ENCODE results near the gene APP.

The APP gene

DNA sequence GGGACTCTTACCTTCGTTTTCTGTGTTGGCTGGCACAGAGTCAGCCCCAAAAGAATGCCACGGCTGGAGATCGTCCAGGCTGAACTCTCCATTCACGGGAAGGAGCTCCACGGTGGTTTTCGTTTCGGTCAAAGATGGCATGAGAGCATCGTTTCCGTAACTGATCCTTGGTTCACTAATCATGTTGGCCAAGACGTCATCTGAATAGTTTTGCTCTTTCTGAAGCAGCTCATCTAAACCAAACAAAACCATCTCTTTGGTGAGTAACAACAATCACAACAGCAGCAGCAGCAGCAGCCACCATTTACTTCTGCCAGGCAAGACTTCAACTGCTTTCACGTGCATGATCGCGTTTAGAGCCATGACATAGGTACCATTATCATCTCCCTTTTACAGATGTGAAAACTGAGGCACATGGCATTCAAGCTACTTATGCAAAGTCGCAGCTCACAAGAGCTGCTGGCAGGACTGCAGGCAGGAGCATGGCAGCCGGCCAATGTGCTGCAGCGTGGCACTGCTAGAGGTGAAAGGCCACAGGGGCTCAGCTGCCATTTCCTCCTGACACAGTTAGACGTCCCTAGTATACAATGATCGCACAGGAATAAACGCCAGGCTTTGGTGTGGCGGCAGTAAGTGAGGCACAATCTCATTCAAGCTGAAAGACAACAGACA, 258.7 kb downstream of the APP start:
- Histone ChIP-seq H3K4me2 (ENCODE audit: low read depth, low read length) (no peak overlapping the region), H3F3A (ENCODE audit: insufficient read depth, low read length) (no peaks in the 10 kb centered on the region), H3K27me3 (replicated peaks; ENCODE audit: insufficient read depth, low read length) (no peaks in the 10 kb centered on the region), H3K36me3 (replicated peaks; ENCODE audit: insufficient read depth, low read length) (no peaks in the 10 kb centered on the region), H2AFZ (ENCODE audit: low read length) (no peak overlapping the region), H3K79me2 (ENCODE audit: low read length) (no peaks in the 10 kb centered on the region), H3K27ac (ENCODE audit: low read length) (no peak overlapping the region), H3K9me3 (replicated peaks; ENCODE audit: insufficient read depth, low read length) (no peaks in the 10 kb centered on the region), H3K4me1 (ENCODE audit: low read length) (no peaks in the 10 kb centered on the region), H3K9me2 (replicated peaks; ENCODE audit: insufficient read depth, low read length) (no peaks in the 10 kb centered on the region), H4K20me1 (ENCODE audit: insufficient read depth, low read length) (no peaks in the 10 kb centered on the region), H3K9ac (ENCODE audit: low read length) (no peak overlapping the region), H3K4me3 (ENCODE audit: low read length) (no peak overlapping the region)
- TF ChIP-seq, protein P1, sequence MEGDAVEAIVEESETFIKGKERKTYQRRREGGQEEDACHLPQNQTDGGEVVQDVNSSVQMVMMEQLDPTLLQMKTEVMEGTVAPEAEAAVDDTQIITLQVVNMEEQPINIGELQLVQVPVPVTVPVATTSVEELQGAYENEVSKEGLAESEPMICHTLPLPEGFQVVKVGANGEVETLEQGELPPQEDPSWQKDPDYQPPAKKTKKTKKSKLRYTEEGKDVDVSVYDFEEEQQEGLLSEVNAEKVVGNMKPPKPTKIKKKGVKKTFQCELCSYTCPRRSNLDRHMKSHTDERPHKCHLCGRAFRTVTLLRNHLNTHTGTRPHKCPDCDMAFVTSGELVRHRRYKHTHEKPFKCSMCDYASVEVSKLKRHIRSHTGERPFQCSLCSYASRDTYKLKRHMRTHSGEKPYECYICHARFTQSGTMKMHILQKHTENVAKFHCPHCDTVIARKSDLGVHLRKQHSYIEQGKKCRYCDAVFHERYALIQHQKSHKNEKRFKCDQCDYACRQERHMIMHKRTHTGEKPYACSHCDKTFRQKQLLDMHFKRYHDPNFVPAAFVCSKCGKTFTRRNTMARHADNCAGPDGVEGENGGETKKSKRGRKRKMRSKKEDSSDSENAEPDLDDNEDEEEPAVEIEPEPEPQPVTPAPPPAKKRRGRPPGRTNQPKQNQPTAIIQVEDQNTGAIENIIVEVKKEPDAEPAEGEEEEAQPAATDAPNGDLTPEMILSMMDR (IDR thresholded peaks at IDR 0.05; ENCODE audit: low read length) = no peak
- TF ChIP-seq EZH2 (optimal IDR thresholded peaks at IDR 0.05; ENCODE audit: low read depth, low read length) (no peak), EZH2phosphoT487 (IDR thresholded peaks at IDR 0.05; ENCODE audit: low read length) (no peak)
- no peak for DNase-seq

DNA sequence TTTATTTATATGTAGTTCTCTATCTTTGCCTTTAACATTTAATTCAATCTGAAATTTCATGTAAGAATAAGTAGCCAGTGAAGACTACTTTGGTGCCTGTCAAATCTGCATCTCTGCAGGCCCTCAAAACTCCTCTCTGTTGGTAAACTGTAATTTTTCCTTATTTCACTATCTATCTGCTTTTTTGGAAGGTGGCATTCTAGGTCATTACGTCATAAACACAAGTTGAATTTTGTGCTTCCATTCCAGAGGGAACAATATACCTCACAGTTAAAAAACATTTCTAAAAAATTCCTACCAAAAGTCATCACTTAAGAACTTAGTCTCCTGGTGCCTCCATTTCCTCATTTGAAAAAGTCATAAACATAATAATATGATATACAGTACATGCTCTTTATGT, 259.8 kb downstream of the APP start:
- Histone ChIP-seq H3K36me3 (replicated peaks; ENCODE audit: insufficient read depth, low read length) (no peaks in the 10 kb centered on the region), H2AFZ (ENCODE audit: low read length) (no peak overlapping the region), H3K27me3 (replicated peaks; ENCODE audit: insufficient read depth, low read length) (no peaks in the 10 kb centered on the region), H3K4me3 (ENCODE audit: low read length) (no peak overlapping the region), H3K79me2 (ENCODE audit: low read length) (no peaks in the 10 kb centered on the region), H3K9me3 (replicated peaks; ENCODE audit: insufficient read depth, low read length) (no peaks in the 10 kb centered on the region), H3F3A (ENCODE audit: insufficient read depth, low read length) (no peaks in the 10 kb centered on the region), H3K27ac (ENCODE audit: low read length) (no peak overlapping the region), H3K9me2 (replicated peaks; ENCODE audit: insufficient read depth, low read length) (no peaks in the 10 kb centered on the region), H3K4me1 (ENCODE audit: low read length) (no peaks in the 10 kb centered on the region), H4K20me1 (ENCODE audit: insufficient read depth, low read length) (no peaks in the 10 kb centered on the region), H3K9ac (ENCODE audit: low read length) (no peak overlapping the region), H3K4me2 (ENCODE audit: low read depth, low read length) (no peak overlapping the region)
- DNase-seq = no peak
- TF ChIP-seq EZH2phosphoT487 (IDR thresholded peaks at IDR 0.05; ENCODE audit: low read length) = no peak
- TF ChIP-seq EZH2 (optimal IDR thresholded peaks at IDR 0.05; ENCODE audit: low read depth, low read length) = no peak
- TF ChIP-seq, protein P1 (IDR thresholded peaks at IDR 0.05; ENCODE audit: low read length) = no peak

DNA sequence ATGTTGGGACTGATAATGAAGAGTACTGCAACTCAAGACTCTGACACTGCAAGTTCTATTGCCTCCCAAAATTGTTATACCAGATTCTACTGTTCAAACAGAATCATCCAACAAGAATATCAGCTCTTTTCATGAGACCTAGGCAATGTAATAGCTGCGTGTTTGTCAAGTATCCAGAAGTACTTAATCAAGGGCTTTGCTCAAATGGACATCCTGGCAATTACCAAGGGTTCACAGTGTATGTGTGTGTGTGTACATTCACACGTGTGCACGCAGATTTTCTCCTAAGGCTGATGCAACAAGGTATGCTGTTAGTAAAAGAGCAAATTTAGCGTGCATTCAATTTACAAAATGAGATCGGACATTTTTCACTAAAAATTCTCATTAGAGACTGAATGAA, 261.2 kb downstream of the APP start:
- Histone ChIP-seq H3K9me2 (replicated peaks; ENCODE audit: insufficient read depth, low read length) (no peaks in the 10 kb centered on the region), H3K27me3 (replicated peaks; ENCODE audit: insufficient read depth, low read length) (no peaks in the 10 kb centered on the region), H3K4me1 (ENCODE audit: low read length) (no peaks in the 10 kb centered on the region), H3K4me2 (ENCODE audit: low read depth, low read length) (no peak overlapping the region), H2AFZ (ENCODE audit: low read length) (no peak overlapping the region), H3K79me2 (ENCODE audit: low read length) (no peaks in the 10 kb centered on the region), H3F3A (ENCODE audit: insufficient read depth, low read length) (no peaks in the 10 kb centered on the region), H3K36me3 (replicated peaks; ENCODE audit: insufficient read depth, low read length) (no peaks in the 10 kb centered on the region), H3K9me3 (replicated peaks; ENCODE audit: insufficient read depth, low read length) (no peaks in the 10 kb centered on the region), H4K20me1 (ENCODE audit: insufficient read depth, low read length) (no peaks in the 10 kb centered on the region), H3K4me3 (ENCODE audit: low read length) (no peak overlapping the region), H3K9ac (ENCODE audit: low read length) (no peak overlapping the region), H3K27ac (ENCODE audit: low read length) (no peak overlapping the region)
- TF ChIP-seq, protein P1 (IDR thresholded peaks at IDR 0.05; ENCODE audit: low read length) = no peak
- TF ChIP-seq EZH2phosphoT487 (IDR thresholded peaks at IDR 0.05; ENCODE audit: low read length) = no peak
- no peak for TF ChIP-seq EZH2 (optimal IDR thresholded peaks at IDR 0.05; ENCODE audit: low read depth, low read length)
- DNase-seq = no peak
